HG03095 (cell line): ENCODE results near the gene TOM1L2.

Experiments used
- ATAC-seq: cut with Tn5 transposase; IDR thresholded peaks from one replicate; pipeline ENCODE4 v1.9.1; 2021; ENCODE audit warnings: moderate library complexity; ENCODE audit not compliant: unreplicated experiment

Gene TOM1L2

DNA sequence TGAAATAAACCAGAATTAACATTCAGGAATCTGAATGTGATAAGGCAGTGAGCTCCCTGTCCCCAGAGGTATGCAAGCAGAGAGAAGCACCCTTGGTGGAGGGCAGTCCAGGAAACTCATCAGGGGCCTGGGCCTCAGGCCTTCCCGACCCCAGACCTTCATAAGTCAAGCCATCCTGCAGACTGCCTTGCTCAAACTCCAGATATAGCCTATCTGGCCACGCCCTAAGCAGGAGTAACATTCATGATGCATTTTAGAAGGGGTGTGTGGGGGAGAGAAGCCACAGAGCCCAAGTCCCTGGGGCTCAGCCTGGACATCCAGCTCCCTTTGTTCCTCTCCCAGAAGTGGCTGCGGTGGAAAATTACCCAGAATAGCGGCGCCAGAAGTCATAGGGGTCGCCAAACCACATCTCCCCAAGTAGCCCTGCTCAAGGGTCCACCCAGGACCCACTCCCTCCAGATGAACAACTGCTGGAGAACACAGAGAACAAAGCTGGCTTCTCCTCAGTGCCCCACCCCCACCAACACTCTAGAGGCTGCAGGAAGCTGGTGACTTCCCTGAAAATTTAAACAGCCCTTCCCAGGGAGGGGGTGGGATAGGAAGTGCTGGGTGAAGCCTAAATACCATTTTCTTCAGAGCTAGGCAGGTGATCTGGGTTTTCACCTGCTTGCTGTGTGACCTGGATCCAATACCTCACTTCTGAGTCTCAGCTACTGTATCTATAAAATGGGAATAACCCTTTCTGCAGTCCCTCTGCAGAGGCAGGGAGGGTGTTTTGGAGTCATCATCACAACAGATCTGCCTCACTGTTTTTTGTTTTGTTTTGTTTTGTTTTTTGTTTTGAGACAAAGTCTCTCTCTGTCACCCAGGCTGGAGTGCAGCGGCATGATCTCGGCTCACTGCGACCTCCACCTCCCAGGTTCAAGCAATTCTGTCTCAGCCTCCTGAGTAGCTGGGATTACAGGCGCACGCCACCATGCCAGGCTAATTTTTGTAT lies 133.9 kb downstream of the TOM1L2 start:
- no peak for ATAC-seq

DNA sequence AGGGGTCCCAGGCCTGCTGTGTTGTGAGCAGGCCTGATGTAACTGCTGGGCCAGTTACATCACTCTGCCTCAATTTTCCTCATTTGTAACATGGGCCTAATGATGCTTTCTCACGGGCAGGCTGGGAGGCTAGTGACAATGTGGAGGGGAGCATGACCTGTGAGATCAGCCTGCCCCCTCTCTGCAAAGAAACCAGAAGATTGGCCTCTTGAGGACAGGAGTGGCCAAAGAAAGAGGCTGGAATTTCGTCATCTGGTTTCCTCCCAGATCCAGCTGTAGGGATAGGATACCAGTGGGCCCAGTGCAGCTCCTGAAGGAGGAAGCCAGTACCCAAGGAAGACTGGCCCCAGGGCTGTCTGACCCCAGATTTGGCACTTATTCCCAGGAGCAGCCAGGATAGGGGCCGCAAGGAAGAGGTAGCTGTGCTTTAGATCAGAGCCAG lies 134.8 kb downstream of the TOM1L2 start:
- ATAC-seq = no peak

DNA sequence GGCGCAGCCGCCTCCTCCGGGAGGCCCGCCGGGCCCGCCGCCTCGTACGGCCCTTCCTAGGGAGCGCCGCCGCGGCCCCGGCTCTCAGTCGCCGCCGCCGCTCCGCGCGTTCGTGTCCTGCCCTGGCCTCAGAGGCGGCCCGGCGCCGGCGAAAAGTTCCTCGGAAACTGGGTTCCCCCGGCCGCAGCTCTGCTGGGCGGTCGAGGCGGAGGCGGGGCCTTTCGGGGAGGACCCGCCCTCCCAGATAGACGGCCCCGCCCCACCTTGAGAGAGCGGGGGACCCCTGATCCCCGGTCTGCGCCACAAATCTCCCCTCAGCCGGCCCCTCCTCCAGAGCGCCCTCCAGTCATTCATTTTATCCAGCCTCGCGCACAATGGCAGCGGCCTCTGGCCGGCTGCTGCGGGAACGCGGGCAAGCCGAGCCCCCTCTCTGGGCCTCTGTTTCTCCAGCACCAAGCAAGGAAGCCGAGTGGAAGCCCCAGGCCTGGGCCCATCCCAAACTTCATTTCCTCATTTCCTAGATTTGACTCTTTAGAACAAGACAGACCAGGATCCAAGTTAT lies 135.3 kb downstream of the TOM1L2 start, which contains the start of gene SREBF1:
Gene SREBF1 (minus strand): TSS at position 169 of the 562 bp plus-strand sequence. CDS start 169 bp downstream, outside the sequence.
- ATAC-seq = peak; percentile 28

DNA sequence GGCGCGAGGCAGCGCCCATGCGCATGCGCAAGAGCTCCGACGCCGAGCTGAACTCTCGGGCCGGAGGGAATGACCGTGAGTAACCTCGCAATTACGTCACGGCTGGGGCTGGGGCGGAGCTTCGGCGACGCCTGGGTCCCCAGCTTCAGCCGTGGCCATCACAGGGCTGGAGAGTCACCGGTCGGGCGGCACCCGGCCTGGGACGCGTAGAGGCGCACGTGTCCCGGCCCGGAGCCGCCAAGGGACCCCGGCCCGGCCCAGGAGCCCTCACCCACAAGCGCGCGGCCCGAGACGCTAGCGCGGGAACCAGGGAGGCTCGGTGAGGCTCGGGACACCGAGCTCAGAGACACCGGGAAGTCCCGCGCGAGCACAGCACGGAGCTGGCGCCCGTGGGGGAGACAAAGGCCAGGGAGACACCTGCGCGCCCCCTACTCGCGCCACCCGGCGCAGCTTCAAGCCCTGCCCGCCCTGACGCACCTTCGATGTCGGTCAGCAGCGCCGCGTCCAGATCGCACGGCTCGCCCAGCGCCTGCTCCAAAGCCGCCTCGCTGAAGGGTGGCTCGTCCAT lies 135.9 kb downstream of the TOM1L2 start:
- peak; percentile 43 for ATAC-seq

DNA sequence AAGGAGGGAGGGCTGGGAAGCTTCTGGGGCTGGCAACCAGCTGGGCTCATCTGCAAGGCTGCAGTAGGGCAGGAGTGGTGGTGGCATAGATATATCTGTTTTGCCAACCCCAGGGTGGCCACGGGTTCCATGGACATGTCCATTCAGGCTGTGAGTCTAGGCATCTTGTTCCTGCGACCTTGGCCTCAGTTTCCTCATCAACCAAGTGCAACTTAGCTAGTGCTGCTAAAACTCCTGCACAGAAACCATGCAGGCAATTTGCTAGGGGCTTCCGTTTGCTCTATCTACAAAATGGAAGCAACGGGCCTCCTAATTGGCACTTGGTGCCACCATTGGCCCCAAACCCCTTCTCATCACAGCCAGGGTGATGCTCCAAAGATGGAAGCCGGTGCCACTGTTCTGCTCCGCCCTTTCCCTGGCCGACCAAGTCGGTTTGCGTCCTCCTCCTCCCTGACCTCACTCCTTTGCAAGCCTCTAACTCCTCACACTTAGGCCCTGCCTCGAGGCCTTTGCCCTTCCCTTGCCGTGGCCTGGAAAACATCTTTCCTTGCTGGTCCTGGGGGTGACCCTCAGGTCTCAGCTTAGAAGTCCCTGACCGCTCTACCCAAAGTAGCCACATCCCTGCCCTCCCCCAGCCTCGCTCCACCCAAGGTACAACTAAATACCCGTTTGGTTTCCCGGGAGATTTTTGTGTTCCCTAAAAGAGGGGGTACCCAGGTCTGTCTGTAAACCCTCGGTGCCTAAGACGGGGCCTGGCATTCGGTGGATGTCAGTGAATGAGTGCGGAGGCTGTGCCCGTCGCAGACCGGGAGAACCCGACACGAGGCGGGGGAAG lies 136.6 kb downstream of the TOM1L2 start:
- no peak for ATAC-seq

DNA sequence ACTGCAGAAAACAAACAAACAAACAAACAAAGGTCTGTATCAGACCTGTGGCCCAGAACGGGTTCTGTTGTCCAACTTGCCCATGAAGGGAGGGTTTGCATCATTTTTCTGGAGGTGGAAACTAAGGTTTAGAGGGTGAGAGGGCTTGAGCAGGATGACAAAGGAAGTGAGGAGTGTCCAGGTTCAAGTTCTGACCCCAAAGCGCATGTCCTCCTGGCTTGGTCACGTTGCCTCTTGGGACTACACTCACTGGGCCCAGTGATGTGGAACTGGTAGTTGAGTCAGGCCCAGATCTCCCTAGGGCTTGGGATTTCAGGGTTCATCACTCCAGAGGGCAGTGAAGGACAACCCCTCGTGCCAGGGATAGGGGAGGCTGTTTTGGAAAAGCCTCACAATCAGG lies 137.2 kb downstream of the TOM1L2 start:
- no peak for ATAC-seq

DNA sequence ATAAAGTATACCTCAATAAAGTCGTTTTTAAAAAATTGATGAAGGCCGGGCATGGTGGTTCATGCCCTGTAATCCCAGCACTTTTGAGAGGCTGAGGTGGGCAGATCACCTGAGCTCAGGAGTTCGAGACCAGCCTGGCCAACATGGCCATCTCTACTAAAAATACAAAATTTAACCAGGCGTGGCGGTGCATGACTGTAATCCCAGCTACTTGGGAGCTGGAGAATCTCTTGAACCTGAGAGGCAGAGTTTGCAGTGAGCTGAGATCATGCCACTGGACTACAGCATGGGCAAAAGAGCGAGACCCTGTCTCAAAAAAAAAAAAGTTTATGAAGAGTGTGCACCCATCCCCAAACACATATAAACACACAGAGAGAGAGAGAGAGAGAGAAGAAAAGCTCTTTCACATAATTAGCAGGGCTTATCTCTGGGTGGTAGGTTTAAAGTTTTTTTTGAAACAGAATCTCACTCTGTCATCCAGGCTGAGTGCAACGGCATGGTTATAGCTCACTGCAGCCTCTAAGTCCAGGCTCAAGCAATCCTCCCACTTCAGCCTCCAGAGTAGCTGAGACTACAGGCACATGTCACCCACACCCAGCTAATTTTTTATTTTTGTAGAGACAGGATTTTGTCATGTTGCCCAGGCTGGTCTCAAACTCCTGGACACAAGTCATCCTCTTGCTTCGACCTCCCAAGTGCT lies 138.4 kb downstream of the TOM1L2 start:
- no peak for ATAC-seq

DNA sequence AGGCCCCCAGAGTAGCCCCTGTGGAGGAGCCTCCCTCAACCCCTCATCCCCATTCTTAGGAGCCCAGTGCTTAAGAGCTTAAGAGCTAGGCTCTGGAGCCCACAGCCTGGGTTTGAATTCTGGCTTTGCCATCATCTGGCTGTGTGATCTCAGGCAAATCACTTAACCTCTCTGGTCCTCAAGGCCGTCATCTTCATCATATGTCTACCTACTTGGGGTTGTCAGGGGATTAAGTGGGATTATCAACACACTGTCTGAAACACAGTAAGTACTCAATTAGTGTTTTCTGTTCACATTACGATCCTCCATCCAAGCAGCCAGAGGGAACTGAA lies 140.2 kb downstream of the TOM1L2 start:
- ATAC-seq = no peak

DNA sequence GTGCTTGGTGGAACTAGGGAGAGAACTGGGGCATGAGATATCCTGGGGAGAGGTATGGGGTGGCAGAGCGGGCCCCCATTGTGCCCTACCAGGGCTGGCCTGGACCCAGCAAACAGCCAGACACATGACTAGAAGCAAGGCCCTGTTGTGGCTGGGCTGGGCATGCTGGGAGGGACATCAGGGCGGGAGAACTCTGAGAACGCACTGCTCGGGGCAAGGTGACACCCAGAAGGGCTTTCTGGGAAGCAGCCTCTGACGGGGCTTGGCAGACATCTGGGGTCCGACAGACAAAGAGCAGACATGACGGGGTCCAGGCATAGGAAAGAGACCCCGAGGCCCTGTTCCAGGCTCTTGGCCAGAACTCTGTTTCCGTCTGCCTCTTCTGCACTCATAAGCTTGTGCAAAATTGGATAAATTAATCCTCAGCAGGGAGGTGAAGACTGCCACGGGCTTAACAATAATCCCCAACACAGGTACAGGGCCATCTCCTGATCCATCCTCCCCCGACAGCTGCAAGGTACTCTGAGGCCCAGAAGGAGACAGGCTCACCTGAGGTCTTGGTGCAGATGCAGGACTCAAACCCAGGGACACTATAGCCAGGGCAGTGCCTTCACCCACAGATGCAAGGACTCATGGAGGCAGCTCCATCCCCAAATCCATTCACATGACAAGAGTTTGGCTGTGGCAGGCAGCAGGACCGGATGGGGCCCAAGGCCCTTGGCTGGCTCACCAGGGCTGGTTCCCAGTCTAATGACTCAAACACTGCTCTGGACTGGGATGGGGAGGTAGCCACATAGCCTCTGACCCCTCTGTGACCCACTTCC lies 140.8 kb downstream of the TOM1L2 start:
- ATAC-seq = no peak

DNA sequence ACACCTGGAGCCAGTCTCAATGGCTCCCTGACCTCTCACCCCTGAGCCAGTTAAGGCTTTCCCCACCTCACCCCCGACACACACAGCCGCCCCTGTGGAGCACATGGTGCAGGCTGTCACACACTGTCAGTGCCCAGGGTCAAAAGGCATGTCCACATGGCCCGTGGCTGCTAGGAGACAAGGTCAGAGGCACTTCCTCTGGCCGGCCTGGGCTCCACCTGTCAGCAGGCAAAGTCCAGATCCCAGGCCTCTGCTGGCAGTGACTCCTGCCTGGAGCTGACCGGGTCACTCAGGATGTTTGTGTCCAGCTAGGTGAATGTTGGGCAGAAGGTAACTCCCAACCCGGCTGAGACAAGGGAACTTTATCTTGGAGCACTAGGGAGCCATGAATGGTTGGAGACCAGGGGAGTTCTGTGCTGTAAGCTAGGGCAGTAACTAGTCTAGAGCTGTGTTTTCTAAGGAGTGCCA lies 141.4 kb downstream of the TOM1L2 start:
- ATAC-seq = no peak

DNA sequence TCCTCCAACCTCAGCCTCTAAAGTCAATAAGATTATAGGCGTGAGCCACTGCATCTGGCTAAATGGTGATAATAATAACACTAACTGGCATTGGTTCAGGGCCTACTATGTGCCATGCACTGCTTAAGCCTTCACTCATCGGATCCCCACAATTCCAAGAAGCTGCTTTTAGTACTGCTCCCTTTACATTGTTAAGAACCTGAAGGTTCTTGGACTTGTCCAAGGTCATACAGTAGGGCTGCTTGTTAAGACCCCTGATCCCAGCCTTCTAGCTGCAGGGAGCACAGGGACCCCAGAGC lies 142.0 kb downstream of the TOM1L2 start:
- no peak for ATAC-seq

DNA sequence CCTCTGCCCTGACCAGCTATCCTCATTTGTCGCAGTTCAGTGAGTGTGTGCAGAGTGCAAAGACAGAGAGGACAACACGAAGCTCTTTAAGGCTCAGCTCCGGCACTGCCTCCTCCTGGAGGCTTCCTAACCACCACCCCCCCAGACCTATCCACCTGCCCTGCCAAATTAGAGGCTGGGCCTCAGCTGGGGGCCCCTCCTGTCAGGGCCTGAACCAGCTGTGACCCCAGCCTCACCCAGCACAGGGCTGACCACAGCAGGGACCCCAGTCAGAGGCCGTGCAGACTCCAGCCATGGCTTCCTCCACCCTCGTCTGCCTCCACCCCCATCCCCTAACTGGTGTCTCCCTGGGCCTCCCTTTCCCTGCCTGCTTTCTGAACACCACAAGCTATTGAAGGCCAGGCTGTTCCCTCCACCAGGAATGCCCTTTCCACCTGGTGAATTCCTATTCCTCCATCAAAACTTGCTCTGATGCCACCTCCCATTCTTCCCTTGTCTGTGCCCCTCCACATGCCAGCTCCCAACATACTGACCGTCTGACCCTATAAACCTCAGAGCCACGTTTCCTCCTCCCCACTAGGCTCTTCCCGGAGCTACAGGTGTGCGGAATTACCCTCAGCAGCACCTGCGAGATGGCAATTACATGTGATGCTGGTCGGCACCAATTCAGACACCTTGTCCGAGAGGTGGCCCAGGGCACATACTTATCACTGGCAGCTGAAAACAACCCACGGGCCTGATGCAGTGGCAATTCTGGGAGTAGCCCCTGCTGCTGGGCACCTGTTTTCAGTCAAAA lies 144.2 kb downstream of the TOM1L2 start:
- ATAC-seq = no peak

DNA sequence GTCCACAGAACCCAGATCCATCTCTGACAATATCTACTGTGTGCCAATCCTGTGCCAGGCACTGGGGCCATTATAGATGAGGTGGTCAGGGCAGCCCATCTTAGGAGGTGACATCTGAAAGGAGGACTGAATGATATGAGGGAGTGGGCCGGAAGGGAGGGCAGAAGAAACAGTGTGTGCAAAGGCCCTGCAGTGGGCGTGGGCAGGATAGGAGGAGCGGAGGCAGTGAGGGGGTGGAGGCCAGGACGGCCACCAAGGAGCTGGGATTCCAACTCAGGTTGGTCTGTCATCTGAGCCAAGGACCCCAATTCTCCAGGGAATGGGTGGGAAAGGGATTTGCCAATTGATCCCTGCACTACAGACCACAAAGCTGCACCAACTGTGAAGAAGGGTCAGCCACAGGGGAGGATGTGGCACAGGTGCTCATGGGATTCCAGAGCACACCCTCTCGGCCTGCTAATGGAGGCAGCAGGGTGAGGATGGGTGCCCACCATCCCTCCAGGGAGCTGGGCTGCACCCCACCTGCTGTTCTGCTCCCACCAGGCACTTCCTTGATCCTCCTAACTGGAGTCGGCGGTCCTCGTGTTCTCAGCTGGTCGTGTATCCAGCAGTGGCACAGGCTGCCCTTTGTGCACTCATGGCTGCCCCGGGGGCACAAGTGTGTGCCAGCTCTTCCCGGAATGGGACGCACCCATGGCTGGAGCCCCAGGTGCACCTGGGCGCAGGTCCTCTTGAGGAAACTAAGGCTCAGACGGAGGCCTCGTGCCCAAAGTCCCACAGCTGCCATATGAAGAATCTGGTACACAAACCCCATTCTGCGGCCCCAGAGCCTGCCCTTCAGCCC lies 145.0 kb downstream of the TOM1L2 start:
- no peak for ATAC-seq

DNA sequence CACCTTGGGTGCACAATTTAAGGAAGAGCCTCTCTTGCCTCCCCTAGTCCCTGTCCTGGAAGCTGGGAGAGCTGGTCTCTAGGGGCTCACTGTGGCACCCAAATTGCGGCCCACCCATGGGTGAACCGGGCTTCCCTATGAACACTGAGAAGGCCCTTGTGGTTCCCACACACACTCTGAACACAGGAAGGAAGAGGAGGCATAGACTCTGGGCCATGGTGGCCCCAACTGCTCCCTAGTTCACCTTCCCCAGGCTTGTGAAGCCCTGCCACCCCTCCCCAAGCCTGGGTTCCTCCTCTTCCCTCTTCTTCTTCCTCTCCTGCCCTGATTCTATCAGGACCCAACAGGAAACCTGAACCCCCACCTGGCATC lies 145.9 kb downstream of the TOM1L2 start:
- ATAC-seq = no peak

DNA sequence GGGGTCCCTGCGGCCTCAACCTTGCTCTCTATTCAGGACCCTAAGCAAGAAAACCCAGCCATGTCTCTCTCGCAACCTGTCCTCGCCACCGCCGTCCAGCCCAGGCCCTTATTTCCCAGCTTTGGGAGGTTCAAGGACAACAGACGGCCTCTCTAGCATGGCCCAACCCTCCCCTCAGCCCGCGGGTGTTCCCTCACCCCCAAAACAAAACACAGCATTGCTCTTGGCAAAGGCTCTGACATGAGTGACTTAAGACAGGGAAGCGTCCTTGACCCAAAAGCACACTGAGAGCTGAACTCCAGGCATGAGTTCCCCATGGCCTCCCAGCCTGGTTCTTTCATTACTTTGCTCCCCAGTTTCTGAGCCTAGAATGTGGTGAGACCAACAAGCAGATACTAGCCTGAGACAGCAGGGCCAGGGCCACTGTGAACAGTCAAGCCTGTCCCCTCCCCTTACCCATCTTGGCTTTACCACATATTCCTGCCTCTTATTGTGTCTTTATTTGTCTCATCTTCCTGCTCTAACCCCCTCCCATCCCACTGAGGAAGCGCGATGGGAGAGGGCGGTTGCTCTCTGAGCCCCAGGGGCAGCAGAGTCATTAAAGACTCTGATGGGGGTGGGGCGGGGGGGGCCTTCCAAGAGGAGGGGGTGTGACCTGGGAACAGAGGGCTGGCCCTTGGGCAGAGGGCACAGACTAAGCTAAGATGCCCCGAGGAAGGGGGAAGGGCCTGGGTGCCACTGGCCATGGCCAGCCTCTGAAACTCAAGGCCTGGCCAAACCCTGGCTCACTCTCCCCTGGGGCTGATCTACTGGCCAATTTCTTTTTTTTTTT lies 147.2 kb downstream of the TOM1L2 start:
- ATAC-seq = no peak

DNA sequence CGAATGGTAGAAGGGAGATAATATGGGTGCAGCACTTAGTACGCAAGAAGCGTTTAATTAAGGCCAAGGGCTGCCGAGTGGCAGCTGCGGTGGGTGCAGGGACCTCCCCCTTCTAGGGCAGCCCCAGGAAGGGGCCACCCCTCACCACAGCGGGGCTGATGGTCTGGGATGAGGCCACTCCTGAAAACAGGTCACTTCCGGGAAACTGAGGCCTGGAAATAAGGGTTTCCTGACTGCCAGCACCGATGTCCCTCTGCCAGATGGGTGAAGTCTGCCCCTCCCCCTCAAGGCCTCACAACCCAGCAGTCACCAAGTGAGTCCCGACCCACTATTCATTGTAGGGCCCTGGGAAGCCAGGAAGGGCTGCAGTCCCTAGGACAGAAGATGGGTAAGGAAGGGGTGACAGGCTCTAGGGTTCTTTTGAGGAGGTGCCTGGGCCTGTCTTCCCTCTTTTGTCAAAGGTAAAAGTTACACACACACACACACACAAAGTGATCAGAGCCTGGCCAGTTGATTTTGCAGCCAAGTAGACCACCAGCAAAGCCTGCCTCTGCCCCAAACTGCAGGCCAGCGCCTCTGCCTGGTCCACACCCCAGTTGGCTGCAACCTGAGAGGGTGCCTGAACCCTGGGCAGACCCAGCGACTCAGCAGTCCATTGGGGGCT lies 147.9 kb downstream of the TOM1L2 start:
- ATAC-seq = peak; percentile 1
